Ascending aorta (tissue), 2 donors: ENCODE results near the gene TMEM242. TPM values are rescaled to one million over a fixed set of nuclear protein-coding genes. Genes with fewer than 3 reads are reported as not detected.

ENCODE experiments used
- DNase-seq, 2 donors: peaks; one replicate each; pipeline ENCODE4 v3.0.0-alpha.2; 2019; ENCODE audit warnings: low spot score in 2 of 2
- H3K27ac ChIP-seq, 2 donors: fragments of 200-600 bp; sonication (generic); one replicate each; pipeline ENCODE4 v1.5.1; 2016 to 2017; ENCODE audit warnings: mild to moderate bottlenecking in 1 of 2
- H3K27me3 ChIP-seq: fragments of 200-600 bp; sonication (generic); one replicate; pipeline ENCODE4 v1.5.1; 2017
- H3K36me3 ChIP-seq, 2 donors: fragments of 200-600 bp; sonication (generic); one replicate each; pipeline ENCODE4 v1.5.1; 2016
- H3K4me1 ChIP-seq, 2 donors: fragments of 200-600 bp; sonication (generic); one replicate each; pipeline ENCODE4 v1.5.1; 2016 to 2017; ENCODE audit warnings: mild to moderate bottlenecking in 1 of 2
- H3K4me3 ChIP-seq, 2 donors: fragments of 200-600 bp; sonication (generic); one replicate each; pipeline ENCODE4 v1.5.1; 2016 to 2017; ENCODE audit warnings: mild to moderate bottlenecking in 1 of 2
- H3K9me3 ChIP-seq, 2 donors: fragments of 200-600 bp; sonication (generic); one replicate each; pipeline ENCODE4 v1.5.1; 2016
- CTCF ChIP-seq, 3 experiments: fragments of 200-600 bp in 2 of 3; fragments of 450-650 bp in 1 of 3; sonication (generic) in 2 of 3; IDR thresholded peaks; one replicate each; pipeline ENCODE4 v1.5.1; 2016 to 2019; ENCODE audit warnings: antibody characterized with exemption in 3 of 3, mild to moderate bottlenecking in 1 of 3, moderate library complexity in 1 of 3
- intact Hi-C: fragments of 100-400 bp; cut with DNase I; formaldehyde crosslinking; loops from one replicate; pipeline ENCODE4 v1.15.1; 2023
- total RNA-seq: library from RNA; depleted of rRNA; stranded (reverse); fragments of >200 nt; gene quantifications from one replicate; pipeline ENCODE4 v1.1.0, GENCODE V29; 2016

TMEM242 gene
- total RNA-seq, 1 donor from 2014 or later = 2.3 TPM

DNA sequence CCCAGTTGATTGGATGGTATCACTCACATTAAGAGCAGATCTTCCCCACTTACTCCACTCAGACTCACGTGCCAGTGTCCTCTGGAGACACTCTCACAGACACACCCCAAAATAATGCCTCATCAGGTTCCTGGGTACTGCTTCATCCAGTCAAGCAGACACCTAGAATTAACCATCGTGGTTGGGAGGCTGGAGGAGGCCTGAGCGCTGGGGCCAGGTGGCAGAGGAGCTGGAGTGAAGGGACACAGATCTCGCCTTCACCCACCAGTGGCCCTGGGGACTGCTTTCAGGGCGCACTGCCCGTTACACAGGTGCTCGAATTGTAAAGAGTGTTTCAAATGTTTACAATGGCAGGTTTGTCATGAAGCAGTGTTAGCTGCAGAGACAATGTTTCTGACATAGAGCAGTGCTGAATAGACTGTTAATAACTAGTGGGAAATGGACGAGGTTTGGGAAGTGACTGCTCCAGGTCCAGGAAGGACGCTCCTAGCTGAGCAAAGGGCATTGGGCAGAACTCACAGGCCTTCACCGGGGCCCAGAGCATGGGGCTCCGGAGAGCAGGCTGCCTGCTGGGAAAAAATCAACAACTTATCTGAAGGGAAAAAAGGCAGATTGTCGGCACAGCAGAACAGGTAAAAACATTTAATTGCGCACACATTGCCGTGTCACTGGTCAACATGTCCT is 38.4 kb downstream of the TMEM242 start:
- intact Hi-C loops = no loop called here
- no peak overlapping the region for H3K4me3 ChIP-seq
- TF ChIP-seq CTCF (IDR thresholded peaks at IDR 0.05) = no peak
- no peaks in the 10 kb centered on the region for H3K4me1 ChIP-seq
- no peak for DNase-seq
- H3K27ac ChIP-seq = no peak overlapping the region
- peaks cover 0 to 11% of the 10 kb centered on the region in 2 donors for H3K36me3 ChIP-seq
- no peaks in the 10 kb centered on the region for H3K27me3 ChIP-seq
- H3K9me3 ChIP-seq = no peaks in the 10 kb centered on the region

GRCh38 chr6:157283900-157284737 is 39.2 kb downstream of the TMEM242 start:
- Histone ChIP-seq H3K9me3 (no peaks in the 10 kb centered on the region), H3K27ac (no peak overlapping the region), H3K36me3 (peaks cover 0 to 7% of the 10 kb centered on the region in 2 donors), H3K27me3 (no peaks in the 10 kb centered on the region), H3K4me1 (no peaks in the 10 kb centered on the region), H3K4me3 (no peak overlapping the region)
- intact Hi-C loops = no loop called here
- TF ChIP-seq CTCF (IDR thresholded peaks at IDR 0.05) = no peak
- no peak for DNase-seq

DNA sequence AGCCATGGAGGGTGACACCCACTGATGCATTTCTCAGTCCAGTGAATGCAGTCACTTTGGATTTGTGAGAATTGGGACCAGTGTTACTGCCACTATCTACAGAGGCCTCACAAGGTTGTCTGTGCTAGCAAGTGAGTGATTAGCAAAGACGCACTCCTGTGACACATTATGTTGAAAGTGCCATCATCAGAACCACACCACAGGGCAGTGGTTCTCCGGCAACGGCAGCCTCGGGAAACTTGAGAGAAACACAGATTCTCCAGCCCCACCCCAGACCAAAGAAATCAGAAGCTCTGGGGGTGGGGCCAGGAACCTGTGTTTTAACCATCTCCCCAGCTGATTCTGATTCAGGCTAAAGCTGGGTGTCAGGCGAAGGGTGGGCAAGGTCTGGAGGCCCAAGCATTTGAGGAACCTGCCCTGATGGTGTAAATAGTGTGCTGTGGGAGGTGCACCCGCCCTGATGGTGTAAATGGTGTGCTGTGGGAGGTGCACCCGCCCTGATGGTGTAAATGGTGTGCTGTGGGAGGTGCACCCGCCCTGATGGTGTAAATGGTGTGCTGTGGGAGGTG is 39.9 kb downstream of the TMEM242 start:
- Histone ChIP-seq H3K9me3 (no peaks in the 10 kb centered on the region), H3K27ac (no peak overlapping the region), H3K36me3 (peaks cover 0 to 4% of the 10 kb centered on the region in 2 donors), H3K4me3 (no peak overlapping the region), H3K4me1 (no peaks in the 10 kb centered on the region), H3K27me3 (no peaks in the 10 kb centered on the region)
- no peak for TF ChIP-seq CTCF (IDR thresholded peaks at IDR 0.05)
- intact Hi-C loops = no loop called here
- no peak for DNase-seq

DNA sequence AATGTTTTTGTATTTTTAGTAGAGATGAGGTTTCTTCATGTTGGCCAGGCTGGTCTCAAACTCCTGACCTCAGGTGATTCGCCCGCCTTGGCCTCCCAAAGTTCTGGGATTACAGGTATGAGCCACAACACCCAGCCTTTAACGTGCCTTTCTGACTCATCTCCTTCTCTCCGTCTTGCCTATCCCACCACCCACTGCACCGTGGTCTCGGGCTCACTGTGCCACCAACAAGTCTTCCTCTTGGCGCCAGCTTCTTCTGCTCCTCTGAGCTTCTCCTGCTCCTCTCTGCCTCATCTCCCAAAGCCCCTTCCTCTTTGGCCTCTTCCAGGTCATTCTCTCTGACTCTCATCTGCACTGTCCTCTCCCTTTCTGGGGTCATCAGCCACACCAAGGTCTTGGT is 41.0 kb downstream of the TMEM242 start:
- H3K27me3 ChIP-seq = no peaks in the 10 kb centered on the region
- DNase-seq = no peak
- no peak overlapping the region for H3K27ac ChIP-seq
- H3K36me3 ChIP-seq = no peaks in the 10 kb centered on the region
- H3K9me3 ChIP-seq = no peaks in the 10 kb centered on the region
- intact Hi-C loops = no loop called here
- no peak for TF ChIP-seq CTCF (IDR thresholded peaks at IDR 0.05)
- H3K4me3 ChIP-seq = no peak overlapping the region
- H3K4me1 ChIP-seq = no peaks in the 10 kb centered on the region

DNA sequence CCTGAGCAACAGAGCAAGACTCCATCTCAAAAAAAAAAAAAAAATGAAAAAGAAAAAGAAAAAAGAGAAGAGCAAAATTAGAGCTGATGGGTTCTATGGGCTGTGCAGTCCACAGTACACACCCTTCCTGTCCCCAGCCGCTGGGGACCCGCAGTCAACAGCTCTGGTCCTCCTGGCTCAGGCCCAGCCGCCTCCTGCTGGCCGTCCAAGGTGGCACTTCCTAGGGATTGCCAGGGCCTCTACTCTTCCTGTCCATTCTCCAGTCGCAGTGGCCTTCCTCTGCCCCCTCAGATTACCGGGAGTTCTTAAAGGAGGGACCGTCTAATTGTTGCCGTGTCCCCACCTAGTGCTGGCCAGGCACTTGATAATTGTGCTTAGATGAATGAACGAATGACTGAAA is 41.7 kb downstream of the TMEM242 start:
- TF ChIP-seq CTCF (IDR thresholded peaks at IDR 0.05) = peak; percentile 10 to 40 (median 34)
- no peak for DNase-seq
- no peaks in the 10 kb centered on the region for H3K4me1 ChIP-seq
- H3K9me3 ChIP-seq = no peaks in the 10 kb centered on the region
- no peaks in the 10 kb centered on the region for H3K27me3 ChIP-seq
- H3K4me3 ChIP-seq = no peak overlapping the region
- H3K27ac ChIP-seq = no peak overlapping the region
- intact Hi-C loops = no loop called here
- H3K36me3 ChIP-seq = no peaks in the 10 kb centered on the region
